HFFc6 (cell line): Measurements from ENCODE around the gene L3MBTL1. TPM values are rescaled to one million over a fixed set of nuclear protein-coding genes. Genes with fewer than 3 reads are reported as not detected.

ENCODE experiments used
- DNase-seq: peaks from one replicate; pipeline ENCODE4 v3.0.0-alpha.2; 2018
- H3K27ac Mint-ChIP-seq: 2 replicates; pipeline ENCODE4 v1.8.0; 2020; ENCODE audit warnings: mild to moderate bottlenecking, mixed read lengths
- H3K27me3 Mint-ChIP-seq: 2 replicates; pipeline ENCODE4 v1.8.0; 2021; ENCODE audit warnings: mild to moderate bottlenecking, moderate library complexity, mixed read lengths; ENCODE audit not compliant: insufficient read depth
- H3K36me3 Mint-ChIP-seq: 2 replicates; pipeline ENCODE4 v1.8.0; 2021; ENCODE audit warnings: low read depth, mixed read lengths
- H3K4me1 Mint-ChIP-seq: 2 replicates; pipeline ENCODE4 v1.8.0; 2020; ENCODE audit warnings: low read depth, mixed read lengths
- H3K4me3 Mint-ChIP-seq: 2 replicates; pipeline ENCODE4 v1.8.0; 2020; ENCODE audit warnings: mild to moderate bottlenecking, moderate library complexity, mixed read lengths
- H3K9me3 Mint-ChIP-seq: 2 replicates; pipeline ENCODE4 v1.8.0; 2020; ENCODE audit warnings: mild to moderate bottlenecking, mixed read lengths
- CTCF ChIP-seq: fragments of 200-600 bp; sonication (generic); IDR thresholded peaks from 2 replicates; pipeline ENCODE4 v1.5.0; 2021; ENCODE audit warnings: antibody characterized with exemption, mild to moderate bottlenecking
- total RNA-seq, 6 experiments: library from RNA; stranded (reverse); fragmentation: NEBNext Ultra II Directional; extraction: Animal tissue kit (Norgen Biotek cat#: 25700); gene quantifications; 2 replicates in 1 of 6; 3 replicates in 5 of 6; pipeline ENCODE4 v1.2.3, GENCODE V29; 2021

Gene L3MBTL1
- total RNA-seq, 6 experiments from 2014 or later, result 1.8 to 2.9 (median 2.3) TPM

DNA sequence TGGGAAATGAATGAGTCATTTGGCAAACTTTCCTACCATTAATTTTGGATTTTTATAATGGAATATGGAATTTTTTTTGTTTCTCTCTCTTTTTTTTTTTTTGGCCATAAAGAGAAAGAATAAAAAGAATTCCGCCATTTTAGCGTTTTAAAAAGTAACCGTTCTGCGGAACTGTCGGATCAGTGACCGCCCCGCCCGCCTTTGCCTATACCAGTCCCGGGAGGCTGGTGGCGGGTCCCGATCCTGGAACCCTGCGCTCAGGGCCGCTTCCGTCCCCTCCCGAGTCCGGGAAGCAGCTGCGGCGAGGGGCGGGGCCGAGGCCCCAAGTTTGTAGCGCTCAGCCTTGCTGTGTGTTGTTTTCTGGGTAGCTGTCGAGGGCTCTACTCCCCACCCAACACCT is 609 bp downstream of the L3MBTL1 start:
- Mint-ChIP-seq H3K9me3 (no peaks in the 10 kb centered on the region), H3K4me1 (no peaks in the 10 kb centered on the region), H3K27ac (no peak overlapping the region), H3K4me3 (peak overlapping the region; percentile 74), H3K27me3 (peaks cover 35% of the 10 kb centered on the region), H3K36me3 (no peaks in the 10 kb centered on the region)
- DNase-seq, result no peak
- no peak for TF ChIP-seq CTCF

DNA sequence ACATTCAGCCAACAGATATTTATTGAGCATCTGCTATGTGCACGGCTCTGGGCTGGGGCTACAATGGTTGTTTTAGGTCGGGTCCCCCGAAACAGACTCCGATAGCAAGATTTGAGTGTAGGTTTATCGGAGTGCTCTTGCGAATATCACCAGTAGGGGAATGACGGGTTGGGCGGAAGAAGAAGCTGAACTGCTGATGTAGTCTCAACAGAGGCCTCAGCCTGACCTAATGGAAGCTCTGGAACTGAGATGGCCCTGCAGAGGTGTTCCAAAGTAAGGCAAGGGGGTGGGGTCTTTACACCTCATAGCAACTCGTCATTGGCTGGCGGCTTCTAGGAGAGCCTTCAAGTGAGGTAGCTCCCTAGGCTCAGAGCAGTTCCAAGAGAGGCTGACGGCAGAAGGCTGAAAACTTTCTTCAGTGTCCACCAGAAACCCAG is 1.1 kb downstream of the L3MBTL1 start:
- DNase-seq, result no peak
- no peaks in the 10 kb centered on the region for H3K36me3 Mint-ChIP-seq
- H3K4me1 Mint-ChIP-seq, result no peaks in the 10 kb centered on the region
- H3K9me3 Mint-ChIP-seq, result no peaks in the 10 kb centered on the region
- no peak overlapping the region for H3K4me3 Mint-ChIP-seq
- peak; percentile 24 for TF ChIP-seq CTCF
- H3K27me3 Mint-ChIP-seq, result peaks cover 30% of the 10 kb centered on the region
- H3K27ac Mint-ChIP-seq, result no peak overlapping the region

- no peaks in the 10 kb centered on the region for H3K9me3 Mint-ChIP-seq
- TF ChIP-seq CTCF, result no peak
- no peak overlapping the region for H3K4me3 Mint-ChIP-seq
- H3K36me3 Mint-ChIP-seq, result no peaks in the 10 kb centered on the region
- DNase-seq, result no peak
- no peak overlapping the region for H3K27ac Mint-ChIP-seq
- H3K27me3 Mint-ChIP-seq, result peaks cover 5% of the 10 kb centered on the region; the same call in 1 of the 2 replicates
- peaks cover 10% of the 10 kb centered on the region for H3K4me1 Mint-ChIP-seq
These were observed 4.4 kb downstream of the L3MBTL1 start for GRCh38 chr20:43511879-43512278.

GRCh38 chr20:43513372-43513930 is 6.0 kb downstream of the L3MBTL1 start:
- no peak for DNase-seq
- no peak for TF ChIP-seq CTCF
- H3K9me3 Mint-ChIP-seq, result no peaks in the 10 kb centered on the region

DNA sequence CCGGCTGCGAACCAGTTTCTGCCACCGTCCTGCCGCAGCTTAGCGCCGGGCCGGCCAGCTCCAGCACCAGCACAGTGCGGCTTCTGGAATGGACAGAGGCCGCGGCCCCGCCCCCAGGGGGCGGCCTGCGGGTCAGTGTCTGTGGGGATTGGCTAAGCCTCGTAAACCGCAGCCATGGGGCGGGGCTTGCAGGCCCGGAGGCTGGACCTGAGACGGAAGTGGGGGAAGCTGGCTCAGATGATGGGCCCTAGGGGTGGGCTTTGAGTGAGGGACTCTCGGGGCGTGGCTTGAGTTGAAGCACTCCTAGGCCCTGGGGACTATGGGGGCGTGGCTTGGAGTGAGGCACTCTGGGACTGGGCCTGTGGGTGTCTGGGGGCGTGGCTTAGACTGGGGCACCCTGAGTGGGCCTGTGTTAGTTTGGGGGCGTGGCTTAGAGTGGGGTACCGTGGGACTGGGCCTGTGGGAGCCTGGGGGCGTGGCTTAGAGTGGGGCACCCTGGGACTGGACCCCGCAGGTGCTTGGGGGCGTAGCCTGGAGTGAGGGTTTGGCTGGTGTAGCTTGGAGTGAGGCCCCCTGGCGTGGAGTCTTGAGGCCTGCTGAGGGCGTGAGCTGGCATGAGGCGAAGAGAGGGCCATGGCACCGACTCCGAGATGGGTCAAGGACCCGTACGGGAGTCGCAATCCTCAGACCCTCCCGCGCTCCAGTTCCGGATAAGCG is 6.6 kb downstream of the L3MBTL1 start:
- Mint-ChIP-seq H3K4me3 (peak overlapping the region; percentile 97), H3K4me1 (peaks cover 10% of the 10 kb centered on the region), H3K9me3 (no peaks in the 10 kb centered on the region), H3K27me3 (no peaks in the 10 kb centered on the region; the same call in 1 of the 2 replicates), H3K27ac (peak overlapping the region; percentile 93), H3K36me3 (no peaks in the 10 kb centered on the region)
- peak; percentile 96 for DNase-seq
- TF ChIP-seq CTCF, result peak; percentile 51

More at GRCh38 chr20:43513372-43513930, 6.0 kb downstream of the L3MBTL1 start:
- H3K36me3 Mint-ChIP-seq, result no peaks in the 10 kb centered on the region
- H3K4me1 Mint-ChIP-seq, result peaks cover 10% of the 10 kb centered on the region
- peak overlapping the region; percentile 97 for H3K4me3 Mint-ChIP-seq
- no peak overlapping the region for H3K27ac Mint-ChIP-seq
- H3K27me3 Mint-ChIP-seq, result peaks cover 1% of the 10 kb centered on the region; the same call in 1 of the 2 replicates
